Hematopoietic multipotent progenitor cell treated with erythropoietin and hydrocortisone succinate and interleukin-3 and kit ligand, for 8 days (in vitro differentiated cells): ENCODE results near the gene TAGLN2.

ENCODE experiments used
- DNase-seq: peaks from one replicate; pipeline ENCODE4 v3.0.0-alpha.2; 2015

TAGLN2 gene

DNA sequence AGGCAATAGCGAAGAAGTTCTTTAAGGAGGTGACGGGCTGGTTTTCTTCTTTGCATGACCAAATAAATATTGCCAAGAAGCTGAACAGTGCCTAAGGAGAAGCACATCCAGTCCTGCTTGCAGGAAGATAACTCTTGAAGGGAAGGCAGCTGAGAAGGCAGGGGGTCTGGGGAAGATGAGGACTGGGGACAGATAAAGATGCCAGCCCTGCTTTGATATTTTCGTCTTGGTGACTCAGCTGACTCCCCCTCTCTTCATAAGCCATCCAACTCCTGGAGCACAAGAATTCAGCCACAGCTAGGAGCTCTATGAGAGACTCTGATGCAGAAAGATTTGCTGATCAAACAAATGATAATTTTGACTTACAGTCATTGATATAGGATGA, 28.8 kb downstream of the TAGLN2 start:
- DNase-seq = no peak

DNA sequence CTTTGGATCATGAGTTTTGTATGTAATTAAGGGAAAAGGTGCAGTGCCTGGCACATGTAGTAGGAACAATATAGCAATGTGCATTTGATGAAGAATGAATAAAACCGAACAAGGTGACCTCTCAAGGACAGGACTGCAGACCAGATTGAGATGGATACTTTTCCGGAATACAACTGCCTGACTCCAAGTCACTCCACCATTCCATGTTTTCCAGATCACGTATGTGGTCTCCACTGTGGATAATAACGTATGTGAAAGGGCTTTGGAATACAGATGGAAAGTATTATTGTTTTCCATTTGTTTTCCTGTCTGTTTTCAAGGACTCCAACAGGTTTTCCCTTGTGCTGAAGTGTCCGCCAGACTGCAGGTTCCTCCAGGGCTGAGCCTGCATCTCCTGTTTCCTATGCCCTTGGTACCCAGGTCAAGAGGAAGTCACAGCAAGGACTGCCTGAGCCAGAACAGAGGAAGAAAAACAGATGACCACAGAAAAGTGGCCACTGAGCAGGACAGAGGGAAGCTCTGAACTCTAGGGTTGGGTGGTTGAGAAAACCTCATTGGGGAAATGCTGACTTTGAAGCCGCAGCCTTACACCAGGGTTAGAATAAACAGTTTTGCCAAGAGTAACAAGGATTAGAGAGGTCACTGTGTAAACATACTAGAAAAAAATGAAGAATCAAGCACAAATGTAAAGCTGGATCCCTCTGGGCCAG, 29.3 kb downstream of the TAGLN2 start:
- DNase-seq = no peak

DNA sequence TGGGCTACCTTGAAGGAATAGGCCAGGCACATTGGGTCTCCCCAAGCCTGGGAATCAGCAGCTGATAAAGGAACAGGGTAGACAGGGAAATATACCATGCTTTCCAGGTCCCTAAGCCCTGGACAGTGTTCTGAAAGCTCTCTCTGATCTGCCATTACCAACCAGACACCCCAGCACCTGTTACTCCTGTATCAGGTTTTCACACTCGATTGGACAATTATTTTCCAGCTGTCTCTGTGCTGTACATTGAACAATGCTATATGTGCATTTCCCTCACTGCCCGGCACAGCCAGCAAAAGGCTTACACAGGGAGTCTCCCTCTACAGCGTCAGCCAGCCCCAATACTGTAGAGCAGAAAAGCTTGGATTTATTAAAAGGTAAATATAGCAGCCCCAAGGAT, 30.0 kb downstream of the TAGLN2 start:
- no peak for DNase-seq

DNA sequence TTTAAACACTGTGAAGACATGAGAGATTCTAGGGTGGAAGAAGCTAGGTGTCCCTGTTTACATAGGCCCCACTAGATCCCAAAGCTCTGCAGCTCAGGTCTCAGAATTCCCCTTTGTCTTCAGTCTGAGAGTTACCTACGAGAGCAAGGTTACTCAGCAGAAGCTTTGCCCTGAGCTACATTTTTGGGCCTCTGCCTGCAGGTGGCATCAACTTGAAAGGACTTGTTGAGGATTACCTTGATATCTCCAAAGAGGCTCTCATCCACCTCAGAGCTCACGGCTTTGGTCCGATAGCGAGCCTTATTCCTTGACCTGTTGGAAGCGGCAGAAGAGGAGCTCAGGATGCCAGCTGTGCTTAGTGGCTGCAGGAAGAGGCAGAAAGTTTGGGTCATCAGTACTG, 32.4 kb downstream of the TAGLN2 start:
- DNase-seq = no peak

DNA sequence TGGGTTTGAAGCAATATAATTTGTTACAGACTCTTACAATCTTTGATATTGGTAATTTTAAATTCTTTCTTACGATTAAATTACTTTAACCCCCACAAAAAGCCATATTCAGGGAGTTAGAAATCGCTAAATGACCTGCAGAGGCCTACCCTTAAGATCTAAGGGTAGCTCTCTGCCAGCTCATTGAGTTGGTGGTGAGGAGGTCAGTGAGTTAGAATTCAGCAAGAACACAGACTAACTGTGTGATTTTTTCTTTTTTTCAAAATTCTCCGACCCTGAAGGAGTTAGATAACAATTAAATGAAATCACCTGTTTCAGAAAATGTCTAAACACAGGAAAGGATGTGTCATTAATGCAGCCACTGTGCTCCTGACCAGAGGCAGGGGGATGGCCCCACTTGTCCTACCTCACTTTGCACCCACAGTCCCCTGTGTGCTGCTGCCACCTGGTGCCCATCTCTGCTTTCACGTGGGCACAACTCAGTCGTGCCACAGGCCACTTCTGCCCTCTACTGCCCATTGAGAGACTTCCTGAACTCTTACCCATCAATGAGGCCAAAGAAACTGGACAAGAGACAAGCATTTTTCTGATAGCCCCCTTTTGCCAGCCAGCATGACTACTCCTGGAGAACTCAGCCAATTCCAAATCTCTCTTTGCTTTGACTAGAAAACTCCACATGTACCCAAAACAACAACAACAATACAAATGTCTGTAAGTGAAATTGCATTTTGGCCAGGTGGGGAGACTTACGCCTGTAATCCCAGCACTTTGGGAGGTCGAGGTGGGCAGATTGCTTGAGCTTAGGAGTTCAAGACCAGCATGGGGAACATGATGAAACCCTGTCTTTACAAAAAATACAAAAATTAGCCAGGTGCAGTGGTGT, 33.8 kb downstream of the TAGLN2 start:
- peak; percentile 91 for DNase-seq

DNA sequence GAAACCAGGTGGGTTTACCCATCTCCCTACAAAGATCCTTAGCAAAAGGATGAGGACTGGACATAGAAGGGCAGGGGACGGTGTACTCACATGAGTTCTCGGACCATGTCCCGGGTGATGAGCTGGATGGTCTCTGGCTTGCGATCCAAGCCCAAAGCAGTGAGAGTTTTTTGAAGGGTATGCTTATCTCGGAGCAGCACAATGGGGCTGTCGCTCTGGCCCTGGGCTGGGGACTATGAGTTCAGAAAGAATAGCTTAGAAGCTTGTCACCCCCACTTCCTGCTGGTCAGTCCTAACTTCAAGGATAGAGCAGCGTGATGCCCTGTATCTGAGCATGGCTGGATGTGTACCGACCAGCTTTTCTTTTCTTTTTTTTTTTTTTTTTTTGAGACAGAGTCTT, 34.9 kb downstream of the TAGLN2 start:
- no peak for DNase-seq

DNA sequence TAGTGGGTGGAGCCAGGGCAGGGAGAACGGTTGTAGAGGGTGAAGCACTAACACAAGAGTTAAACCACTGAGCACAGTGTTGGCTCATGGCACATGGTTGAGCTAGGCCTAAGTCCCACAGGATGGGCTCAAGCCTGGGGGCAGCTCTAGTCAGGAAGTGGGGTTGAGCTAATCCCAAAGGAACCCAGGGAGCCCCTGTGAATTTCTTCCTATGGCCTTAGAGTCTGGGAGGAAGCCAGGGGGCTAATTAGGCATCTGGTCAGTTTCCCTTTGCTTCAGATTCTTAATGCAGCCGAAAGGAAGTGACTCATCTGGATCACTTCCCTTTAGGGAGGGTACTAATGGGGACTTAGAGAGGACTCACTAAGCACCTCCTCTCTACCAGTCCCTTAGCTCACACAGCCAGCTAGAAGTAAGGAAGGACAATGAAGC, 35.5 kb downstream of the TAGLN2 start:
- DNase-seq = peak; percentile 43

DNA sequence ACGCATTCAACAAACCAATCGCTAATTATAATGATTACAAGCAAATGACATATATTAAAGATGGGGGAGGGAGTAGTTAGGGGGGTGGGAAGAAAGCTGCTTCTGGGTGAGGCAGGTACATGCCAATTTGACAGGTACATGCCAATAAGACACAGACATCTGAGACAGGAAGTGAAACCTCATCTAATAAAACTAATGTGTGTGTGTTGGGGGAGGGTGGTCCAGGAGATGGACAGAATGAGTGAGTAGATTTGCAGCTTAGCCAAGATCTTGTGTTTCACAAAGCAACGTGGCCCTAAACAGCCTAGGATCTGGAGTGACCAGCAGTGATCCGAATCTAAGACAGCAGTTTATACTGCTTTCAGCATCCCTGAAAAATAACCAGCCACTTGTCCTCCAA, 36.1 kb downstream of the TAGLN2 start:
- DNase-seq = no peak

DNA sequence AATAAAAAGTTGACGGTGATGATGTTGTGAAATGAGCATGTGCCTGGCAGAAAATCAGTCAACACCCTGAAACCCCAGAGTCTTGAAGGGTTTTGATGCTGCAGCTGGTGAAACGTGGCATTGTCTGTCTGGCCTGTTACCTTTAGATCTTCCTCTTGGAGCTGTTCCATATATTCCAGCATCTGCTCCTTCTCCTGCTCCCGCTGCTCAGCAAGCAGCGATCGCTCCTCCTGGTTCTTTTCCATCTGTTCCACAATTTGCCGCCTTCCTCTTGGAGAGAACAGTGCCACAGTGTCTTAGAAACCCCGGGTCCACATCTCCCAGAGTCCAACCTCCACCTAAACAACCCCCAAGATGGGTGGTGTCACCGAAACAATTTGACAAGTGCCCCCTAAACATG, 41.0 kb downstream of the TAGLN2 start:
- DNase-seq = no peak

DNA sequence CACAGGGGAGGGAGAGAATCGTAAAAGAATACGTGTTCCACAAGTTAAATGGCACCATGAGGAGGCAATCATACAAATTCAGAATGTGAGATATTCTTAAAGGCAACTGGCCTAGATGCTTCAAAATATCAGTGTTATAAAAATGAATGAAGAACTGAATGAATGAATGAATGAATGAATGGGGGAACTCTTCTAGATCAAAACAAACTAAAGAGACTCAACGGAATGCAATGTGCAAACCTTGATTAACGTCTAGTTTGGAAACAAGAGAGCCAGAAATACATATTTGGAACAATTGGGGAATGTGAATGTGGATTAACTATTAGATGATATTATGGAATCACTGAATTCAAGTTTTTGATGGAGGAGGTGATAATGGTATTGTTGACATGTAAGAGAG, 42.2 kb downstream of the TAGLN2 start:
- DNase-seq = no peak

DNA sequence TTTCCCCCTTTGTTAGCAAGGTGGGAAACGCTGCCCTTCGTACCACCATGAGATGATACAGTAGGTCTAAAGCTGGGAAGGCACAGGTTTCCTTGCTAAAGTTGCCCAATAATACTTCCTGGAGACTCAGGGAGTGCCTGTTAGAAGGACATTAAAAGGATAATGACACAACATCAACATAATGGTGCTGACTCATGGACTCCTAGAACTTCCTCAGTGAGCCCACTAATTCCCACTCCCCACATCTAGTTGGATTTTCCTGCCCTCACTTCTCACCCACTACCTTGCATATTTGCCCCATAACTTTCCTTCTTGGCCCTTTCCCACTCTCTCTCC, 42.8 kb downstream of the TAGLN2 start:
- no peak for DNase-seq

DNA sequence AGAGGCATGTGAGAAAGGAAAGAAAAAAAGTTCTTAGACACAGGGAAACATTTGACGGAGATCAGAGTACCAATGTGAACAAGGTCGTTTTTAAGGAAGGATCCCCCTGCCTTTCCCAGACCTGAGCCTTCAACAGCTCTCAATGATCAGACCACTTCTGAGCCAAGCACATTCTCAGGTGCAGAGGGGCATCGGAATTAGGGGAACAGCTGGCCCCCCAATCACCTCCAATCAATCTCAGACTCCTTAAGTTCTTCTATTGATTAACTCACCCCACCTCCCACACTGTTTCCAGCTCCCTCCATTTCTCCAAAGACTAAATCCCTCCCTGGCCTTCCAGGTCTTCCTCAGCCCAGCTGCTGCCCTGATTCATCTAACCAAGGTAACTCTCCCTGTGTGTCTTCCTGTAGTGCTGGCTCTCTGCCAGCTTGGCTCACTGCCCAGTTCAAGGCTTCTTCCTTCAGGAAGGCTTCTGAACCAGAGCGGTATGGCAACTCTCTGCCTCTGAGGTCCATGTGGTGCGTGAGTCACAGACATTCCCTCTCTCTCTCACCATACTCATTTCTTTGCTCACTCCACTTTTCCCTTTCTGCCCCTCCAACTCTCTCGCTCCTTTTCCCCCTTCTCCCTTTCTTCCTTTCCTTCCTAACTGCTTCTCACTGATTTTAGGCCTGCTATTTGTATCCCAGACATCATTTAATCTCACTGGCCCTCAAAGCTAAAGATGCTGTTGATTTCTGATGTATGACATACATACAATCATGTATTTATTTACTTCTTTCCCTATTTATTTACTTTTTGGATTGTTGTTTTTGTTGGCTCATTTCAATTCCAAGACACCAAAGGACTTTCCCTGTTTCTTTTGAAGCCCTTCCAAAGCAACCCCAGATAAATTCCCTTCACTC, 43.4 kb downstream of the TAGLN2 start:
- DNase-seq = peak; percentile 41

DNA sequence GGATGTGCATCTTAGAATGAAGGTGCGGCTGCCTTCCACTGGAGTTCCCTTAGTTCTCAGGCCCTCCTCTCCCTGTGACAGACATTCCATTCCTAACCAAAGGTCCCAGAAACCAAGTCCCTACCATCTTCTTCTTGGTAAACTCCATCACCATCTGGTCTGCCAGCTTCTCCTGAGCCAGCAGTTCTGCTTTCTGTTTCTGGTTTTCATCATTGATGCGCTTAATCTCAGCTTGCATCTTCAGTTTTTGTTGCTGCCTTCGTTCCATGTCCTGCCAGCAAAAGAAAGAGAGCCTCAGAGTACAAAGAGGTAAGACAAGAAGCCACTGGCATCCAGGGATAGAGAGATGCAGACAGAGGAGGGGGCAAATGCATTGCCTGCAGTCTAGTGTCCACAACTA, 44.9 kb downstream of the TAGLN2 start:
- DNase-seq = no peak

DNA sequence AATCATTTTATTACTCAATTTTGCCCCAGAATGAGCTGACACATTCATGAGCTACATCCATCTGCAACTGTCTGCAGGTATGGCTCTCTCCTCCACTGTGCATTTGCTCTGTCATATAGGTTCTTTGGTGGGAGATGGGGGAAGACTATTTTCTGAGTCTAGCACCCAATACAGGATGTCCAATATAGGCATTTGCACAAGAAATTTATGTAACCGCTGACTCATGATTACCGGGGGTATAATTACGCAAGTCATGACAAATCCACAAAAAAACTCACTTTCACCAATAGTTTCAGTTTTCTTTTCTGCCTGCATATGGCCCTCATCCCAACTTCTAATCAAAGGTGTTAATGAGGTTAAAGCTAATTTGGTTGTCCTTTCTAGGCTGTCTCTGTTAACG, 45.3 kb downstream of the TAGLN2 start:
- DNase-seq = no peak

DNA sequence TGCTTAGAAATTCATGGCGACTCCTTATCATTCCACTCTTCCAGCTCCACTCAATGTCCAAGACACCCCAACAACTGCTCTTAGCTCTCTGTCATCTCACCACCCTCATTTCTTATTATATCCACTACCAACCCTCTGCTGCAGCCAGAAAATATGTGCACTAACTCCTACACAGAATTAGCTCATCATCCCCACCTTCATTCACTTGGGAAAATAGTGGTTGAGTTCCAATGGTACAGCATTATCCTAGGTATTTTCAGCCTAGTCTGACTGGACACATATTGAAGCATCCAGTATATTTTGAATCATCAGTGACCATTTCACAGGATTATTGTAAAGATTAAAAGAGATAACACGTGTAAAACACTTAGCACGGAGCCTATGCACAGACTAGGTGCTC, 46.2 kb downstream of the TAGLN2 start:
- no peak for DNase-seq

DNA sequence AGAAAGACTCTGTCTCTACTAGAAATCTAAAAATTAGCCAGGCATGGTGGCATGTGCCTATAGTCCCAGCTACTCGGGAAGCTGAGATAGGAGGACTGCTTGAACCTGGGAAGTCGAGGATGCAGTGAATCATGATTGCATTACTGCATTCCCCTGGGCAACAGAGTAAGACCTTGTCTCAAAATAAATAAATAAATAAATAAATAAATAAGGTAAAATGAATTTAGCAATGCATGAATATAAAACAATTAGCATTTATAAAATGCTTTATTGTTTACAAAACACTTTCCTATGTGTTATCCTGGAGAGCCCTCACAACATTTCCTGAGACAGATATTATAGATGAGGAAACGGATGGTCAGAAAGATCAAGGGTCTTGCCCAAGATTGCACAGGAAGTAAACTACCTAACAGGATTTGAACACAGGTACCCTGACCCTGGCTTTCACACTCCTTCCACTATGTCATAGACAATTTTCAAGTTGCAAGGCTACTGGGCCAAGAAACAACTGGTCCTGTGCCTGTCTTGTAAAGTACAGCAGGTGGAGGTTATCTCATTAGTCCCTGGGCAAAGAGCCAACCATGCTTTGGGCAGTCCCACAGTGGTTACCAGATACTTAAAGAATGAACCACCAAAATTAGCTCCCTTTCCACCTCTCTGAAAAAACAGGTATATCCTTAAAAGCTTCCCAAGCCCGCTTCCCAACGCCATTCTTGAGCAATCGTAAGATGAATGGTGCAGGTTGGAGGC, 47.4 kb downstream of the TAGLN2 start:
- DNase-seq = peak; percentile 58

DNA sequence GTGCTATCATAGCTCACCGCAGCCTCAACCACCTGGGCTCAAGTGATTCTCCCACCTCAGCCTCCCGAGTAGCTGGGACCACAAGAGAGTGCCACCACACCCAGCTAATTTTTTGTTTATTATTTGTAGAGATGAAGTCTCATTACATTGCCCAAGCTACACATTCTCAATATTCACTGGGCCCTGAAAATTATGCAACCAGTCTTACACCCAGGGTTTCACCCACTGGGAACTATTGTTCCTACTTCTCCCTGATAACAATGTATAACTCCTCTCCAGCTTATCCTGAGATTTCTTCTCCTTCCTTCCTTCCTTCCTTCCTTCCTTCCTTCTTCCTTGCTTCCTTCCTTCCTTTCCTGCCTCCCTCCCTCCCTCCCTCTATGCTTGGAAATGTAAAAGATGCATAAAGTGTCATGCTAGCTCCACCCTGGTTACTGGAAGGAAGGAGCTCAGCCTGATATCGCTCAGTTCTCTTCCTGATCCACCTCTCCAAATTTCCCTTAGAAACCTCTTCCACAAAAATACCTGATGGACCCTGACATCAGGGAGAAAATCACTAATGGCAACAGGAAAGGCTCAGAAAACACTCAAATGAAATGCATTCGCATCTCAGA, 51.7 kb downstream of the TAGLN2 start:
- no peak for DNase-seq

DNA sequence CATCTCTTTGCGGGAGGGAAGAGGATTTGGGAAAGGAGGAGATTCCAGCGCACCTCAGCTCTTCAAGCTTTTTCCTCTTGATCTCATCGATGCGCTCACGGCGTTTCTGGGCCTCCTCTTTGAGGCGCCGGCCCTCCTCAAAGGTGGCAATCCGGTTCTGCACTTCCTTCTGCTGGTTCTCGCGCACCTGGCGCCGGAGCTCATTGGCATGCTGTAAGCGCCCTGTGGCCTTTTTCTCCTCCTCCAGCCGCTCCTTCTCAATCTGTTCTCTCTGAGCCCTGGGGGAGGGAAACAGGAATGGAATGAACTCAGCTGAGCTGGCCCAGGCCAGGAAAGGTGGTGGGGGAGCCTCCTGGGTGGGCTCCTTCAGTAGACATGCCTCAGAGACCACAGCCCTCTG, 52.4 kb downstream of the TAGLN2 start:
- no peak for DNase-seq

DNA sequence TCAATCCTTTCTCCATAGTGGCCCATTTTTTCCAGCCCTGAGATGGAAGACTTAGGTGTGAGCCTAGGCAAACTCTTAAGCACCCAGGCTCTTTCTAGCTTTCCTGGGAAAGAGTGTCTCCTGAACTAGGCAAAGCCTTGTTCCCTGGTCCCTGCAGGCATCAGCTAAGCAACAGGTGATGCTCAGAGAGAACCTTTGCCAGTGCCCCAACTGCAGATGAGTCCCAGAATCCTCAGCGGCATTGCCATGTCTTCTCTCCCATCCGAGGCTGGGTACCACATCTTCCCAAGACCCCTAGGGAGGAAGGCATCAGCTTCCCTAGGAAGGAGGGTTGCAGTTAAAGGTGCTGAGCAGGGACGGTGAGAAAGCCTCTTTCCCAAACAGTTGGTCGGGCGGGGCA, 54.6 kb downstream of the TAGLN2 start:
- DNase-seq = no peak

DNA sequence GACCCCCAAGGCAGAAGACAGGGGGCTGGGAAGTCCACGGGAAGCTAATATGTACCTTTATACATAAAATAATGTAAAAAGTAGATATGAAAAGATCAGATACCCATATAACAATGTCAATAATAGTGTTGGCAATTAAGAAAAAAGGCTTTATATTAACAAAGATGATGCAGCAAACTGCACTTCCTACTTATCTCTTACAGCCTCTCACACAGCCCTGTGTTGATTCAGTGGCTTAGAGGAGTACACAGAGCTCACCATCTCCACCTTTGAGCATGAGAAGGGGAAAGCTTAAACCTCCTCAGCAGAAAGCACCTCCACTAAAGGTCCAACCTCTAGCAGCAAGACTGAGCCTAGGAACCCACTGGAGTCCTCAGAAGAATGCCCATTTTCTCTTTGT, 55.7 kb downstream of the TAGLN2 start:
- peak; percentile 24 for DNase-seq

DNA sequence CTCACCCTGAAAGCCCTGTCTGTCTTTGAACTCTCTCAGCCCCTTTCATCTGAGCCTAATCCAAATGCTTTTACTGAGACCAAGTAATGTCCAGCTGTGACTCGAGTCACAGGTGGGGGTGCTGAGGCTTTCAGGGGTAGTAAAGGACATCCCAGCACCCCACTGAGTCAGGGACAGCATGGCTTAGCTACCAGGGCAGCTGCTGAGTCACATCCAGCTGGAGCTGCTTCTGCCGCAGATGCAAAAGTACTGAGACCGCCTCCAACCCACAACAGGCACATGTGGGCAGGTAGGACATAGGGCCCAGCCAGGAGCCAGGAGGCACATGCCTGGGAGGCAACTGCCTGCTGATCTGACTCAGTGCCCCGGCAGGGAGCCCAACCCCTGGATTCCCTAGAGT, 56.1 kb downstream of the TAGLN2 start:
- no peak for DNase-seq

DNA sequence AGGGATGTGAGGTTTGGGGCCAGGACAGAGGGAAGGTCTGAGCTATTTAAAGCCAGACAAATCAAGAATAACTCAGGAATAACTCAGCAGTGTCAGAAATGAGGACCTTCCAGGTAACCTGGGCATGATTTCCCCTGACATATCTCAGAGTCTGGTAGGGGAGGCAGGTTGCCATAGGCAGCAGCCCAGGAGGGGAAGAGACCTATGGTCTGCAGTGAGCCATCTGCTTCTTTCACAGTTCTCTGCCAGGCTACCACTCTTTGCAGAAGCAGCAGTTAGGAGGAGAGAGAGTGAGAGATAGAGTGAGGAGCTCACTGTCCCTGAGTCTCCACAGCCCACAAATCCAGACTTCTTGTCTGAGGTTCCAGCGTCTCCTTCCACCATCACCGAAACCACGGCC, 56.5 kb downstream of the TAGLN2 start:
- DNase-seq = no peak
